GM19025 (cell line): Measurements from ENCODE around the gene RNPS1.
A peak's percentile ranks its signal among the peaks of the same experiment; 100 is the strongest.
"Not testable (repeated sequence)": the region's sequence is repeated elsewhere in the genome, so short reads cannot be mapped to it uniquely, and the experiment has no call there.

Experiments
- ATAC-seq: cut with Tn5 transposase; IDR thresholded peaks from one replicate; pipeline ENCODE4 v1.9.1; 2021; ENCODE audit warnings: mild to moderate bottlenecking, low read depth, moderate library complexity; ENCODE audit not compliant: unreplicated experiment

Gene RNPS1

DNA sequence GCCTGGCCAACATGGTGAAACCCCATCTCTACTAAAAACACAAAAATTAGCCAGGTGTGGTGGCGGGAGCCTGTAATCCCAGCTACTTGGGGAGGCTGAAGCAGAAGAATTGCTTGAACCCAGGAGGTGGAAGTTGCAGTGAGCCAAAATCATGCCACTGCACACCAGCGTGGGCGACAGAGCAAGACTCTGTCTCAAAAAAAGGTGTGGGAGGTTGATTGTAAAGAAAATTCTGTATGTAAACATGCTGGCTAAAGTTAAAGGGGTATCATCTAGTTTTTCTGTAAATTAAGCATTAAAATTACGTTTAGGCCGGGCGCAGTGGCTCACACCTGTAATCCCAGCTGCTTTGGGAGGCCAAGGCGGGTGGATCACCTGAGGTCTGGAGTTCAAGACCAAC, 9.4 kb downstream of the RNPS1 start:
- not testable (repeated sequence) for ATAC-seq

DNA sequence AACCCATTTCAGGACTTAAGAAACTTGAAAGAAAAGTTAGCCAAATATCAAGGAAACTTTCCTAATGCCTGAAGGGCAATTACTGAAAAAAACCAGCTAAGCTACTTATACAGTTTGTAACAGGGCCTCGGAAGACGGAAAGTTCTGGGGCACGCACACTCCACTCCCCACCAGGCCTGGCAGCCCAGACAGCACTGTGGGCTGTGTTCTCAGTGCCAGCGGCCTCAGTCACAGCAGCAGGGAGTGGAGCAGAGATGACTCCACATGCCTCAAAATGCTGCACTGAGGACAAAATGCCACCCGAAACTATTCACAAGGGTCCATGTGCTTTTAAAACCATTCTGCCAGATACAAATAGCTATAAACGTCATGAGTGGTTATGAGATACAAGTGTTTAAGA, 10.2 kb downstream of the RNPS1 start:
- no peak for ATAC-seq

GRCh38 chr16:2256531-2257140, 11.3 kb downstream of the RNPS1 start:
- ATAC-seq, result no peak

DNA sequence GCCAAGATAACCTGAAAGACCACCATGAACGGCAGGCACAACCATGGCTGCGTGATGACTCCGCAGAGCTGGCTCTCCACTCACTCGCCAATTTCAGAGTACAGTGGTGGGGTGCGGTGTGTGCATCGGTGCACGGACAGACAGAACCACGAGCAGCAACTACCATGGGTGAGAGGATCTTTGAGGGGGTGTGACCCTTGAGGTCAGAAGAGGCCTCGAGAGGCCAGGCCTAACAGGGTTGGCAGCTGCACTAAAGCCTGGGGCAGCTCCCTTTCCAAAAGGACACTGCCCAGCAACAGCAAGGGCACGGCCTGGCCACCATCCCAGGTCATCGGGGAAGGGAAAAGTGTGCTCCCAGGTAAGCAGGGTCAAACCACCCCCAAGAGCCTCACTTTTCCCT, 14.6 kb downstream of the RNPS1 start:
- ATAC-seq, result no peak

DNA sequence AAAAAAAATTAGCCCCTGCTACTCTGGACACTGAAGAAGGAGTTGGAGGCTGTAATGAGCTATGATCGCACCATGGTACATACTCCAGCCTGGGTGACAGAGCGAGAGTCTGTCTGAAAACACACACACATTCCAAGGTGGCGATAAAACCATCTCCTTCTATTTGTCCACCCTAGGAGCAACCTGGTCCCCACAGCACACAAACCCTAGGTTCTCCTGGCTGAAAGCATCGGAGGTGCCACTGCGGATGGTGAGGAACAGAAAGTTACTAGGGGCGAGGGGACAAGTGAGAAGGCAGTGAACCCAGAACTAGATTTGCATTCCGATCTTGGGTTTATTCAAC, 15.1 kb downstream of the RNPS1 start:
- ATAC-seq, result no peak

DNA sequence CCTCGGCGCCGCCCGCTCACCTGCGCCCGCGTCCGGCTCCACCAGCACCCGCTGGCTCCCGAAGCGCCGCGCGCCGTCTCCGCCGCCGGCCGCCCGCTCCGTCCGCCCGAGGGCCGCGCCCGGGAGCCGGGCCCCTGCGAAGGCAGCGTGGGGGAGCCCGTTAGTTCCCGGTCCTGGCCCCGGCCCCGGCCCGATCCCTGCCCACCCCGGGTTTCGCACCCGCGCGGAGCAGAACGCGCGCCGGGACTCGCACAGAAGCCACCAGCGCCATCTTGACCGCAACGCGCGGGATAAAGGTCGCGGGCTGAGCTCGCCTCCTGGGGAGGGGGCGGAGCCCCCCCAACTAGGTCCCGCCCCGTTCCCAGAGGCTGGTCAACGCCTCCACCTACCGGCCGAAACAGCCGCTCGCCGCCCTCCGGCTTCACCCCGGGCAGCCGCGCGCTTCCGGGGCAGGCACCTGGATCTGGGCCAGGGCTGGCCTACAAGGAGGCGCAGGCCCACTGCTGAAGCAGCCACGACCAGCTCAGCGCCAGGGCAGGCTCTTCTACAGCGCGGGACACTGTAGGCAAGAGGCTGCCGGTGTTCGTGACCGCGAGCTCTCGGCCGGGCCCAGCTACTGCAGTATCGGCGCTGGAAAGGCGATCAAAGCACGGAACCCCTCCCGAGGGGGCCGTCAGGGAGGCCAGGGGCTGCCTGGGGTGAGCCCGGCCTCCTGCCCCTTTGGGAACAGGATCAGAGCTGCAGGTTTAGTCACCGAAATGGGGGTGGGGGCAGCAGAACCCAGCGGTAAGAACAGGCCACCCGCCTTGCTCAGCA, 16.4 kb downstream of the RNPS1 start, which contains the start of gene ECI1:
Gene ECI1, minus strand, starts transcription at position 292 of the 816 bp plus-strand sequence. Its CDS starts 21 bp downstream, at position 271.
- peak; percentile 85 for ATAC-seq

DNA sequence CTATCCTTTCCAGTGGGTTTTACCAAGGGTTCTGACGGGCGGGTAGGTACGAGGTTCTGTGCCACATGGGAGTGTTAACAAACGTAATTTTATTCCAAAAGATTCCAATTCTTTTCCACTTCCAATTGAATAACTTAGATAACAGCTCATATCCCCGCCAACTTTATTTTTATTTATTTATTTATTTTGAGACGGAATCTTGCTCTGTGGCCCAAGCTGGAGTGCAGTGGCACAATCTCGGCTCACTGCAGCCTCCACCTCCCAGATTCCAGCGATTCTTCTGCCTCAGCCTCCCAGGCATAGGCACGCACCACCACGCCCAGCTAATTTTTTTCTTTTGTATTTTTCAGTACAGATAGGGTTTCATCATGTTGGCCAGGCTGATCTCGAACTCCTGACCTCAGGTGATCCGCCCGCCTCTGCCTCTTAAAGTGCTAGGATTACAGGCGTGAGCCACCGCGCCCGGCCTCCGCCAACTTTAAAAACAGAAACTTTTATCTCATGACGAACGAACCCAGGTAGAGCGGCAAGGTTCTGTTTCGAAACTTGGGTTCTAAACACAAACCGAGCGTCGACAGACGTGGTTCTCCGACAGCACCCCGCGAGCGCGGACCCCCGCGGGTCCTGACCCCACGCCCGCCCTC, 17.2 kb downstream of the RNPS1 start:
- peak; percentile 1 for ATAC-seq

GRCh38 chr16:2246301-2246885, 21.5 kb downstream of the RNPS1 start:
- ATAC-seq, result no peak

GRCh38 chr16:2244926-2245795, 22.8 kb downstream of the RNPS1 start:
- ATAC-seq, result no peak

DNA sequence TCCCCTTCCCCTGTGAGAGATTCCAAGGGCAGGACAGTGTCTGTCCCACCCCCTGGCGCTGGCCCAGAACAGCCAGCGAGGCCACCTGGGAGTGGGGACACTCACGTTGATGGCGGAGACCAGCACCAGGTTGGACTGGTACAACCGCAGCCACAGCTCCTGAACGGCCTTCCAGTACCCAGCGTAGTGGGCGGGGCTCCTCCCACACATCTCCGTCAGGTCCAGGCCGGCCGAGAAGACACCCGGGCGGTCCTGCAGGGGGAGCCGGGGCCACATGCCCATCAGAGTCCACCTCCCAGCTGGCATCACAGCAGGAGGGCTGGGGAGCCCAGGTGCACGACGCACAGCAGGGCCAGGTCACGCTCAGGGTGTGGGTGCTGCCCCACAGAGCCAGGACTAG, 23.6 kb downstream of the RNPS1 start:
- ATAC-seq, result no peak

DNA sequence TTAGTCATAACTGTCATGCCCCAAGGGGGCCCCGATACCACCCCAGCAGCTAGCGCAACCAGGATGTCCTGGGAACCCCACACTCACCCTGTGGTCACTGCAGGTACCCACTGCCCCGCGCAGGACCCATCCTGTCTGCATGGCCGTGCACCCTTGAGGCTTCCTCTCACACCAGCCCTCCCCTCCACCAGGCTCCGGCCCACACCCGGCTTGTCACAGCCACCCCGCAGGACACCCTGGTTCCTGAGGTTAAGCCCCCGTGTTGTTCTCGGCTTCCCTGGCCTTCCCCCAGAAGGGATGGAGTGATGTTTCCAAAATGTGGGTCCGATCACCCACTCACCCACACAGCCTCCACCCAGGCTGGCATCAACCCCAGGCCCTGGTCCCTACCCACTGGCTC, 24.1 kb downstream of the RNPS1 start:
- ATAC-seq, result no peak

- no peak for ATAC-seq
Measured at GRCh38 chr16:2243031-2243528, 24.8 kb downstream of the RNPS1 start.

DNA sequence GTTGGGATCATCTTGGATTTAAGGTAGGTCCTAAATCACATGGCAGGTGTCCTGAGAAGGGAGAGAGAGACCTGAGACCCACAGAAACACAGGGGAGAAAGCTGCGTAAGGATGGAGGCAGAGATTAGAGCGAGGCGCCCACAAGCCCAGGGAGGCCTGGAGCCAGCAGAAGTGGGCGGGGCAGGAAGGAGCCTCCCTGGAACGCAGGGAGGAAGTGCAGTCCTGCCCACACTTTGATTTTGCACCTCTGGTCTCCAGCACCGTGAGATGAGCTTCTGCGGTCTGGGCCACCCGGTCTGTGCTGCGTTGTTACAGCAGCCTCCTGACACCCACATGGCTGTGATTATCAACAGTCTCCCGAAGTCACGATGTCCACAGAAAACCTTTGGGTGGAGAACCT, 25.3 kb downstream of the RNPS1 start:
- no peak for ATAC-seq

DNA sequence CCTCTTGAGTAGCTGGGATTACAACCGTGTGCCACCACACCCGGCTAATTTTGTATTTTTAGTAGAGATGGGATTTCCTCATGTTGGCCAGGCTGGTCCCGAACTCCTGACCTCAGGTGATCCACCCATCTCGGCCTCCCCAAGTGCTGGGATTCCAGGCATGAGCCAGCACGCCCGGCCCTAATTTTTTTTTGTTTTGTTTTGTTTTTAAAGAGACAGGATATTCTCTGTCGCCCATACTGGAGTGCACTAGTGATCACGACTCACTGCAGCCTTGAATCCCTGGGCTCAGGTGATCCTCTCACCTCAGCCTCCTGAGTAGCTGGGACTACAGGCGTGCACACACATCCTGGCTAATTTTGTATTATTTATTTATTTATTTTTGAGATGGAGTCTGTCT, 27.6 kb downstream of the RNPS1 start:
- not testable (repeated sequence) for ATAC-seq

DNA sequence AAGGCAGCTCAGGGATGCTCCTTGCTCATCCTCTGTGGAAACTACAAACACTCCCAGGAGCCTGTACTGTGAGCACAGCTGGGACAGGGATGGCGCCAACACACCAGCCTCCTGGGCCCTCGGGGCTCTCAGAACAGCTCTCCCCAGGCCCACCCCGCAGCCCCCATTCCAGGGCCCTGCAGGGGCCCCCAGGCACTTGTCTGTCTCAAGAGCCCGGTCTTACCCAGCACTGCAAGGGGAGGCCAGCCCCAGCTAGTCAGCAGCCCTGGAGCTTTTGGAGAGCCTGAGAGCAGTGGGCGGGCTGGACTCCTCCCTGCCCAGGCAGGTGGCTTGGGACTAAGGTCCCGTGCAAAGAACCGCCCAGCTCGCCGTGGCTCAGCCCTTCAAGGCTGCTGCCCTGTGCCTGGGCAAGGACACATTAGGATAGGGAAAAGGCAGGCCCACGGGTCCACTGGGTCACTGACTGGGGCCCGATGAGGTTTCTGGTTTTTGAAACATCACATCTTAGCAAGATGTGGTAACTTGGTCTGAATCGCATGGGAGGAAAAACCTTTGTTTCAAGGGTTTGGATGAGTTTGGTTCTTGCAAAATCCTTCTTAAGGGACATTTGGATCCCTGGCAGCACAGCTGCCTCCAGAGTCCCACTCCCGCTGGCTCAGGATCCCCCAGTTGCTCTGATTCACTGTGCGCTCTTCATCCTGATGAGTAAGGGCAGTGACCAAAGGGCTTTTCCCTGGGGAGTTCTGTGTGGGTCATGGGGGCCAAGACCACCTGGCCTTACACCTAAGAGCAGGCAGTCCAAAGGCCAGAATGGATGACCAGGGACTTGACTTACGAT, 28.9 kb downstream of the RNPS1 start:
- no peak for ATAC-seq

GRCh38 chr16:2238150-2238837, 29.6 kb downstream of the RNPS1 start:
- ATAC-seq, result no peak

DNA sequence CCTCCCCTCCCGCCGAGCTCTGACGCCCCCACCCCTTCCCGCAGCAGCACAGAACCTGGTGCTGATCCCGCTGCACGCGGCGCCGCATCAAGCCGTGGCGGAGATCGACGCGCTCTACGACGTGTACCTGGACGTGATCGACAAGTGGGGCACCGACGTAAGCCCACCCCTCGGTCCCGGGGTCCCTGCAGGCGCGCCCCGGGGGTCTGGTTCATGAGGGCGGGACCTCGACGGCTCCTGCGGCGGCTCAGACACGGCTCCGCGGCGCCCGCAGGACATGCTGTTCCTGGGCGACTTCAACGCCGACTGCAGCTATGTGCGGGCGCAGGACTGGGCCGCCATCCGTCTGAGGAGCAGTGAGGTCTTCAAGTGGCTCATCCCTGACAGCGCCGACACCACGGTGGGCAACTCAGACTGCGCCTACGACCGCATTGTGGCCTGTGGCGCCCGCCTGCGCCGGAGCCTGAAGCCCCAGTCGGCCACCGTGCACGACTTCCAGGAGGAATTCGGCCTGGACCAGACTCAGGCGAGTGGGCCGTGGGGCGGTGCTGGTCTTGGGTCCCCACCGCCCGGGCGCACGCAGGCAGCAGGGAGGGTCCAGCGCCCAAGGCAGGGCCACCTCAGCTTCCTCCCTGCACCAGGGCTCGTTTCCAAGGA, 30.3 kb downstream of the RNPS1 start:
- ATAC-seq, result no peak

- ATAC-seq, result no peak
Measured at GRCh38 chr16:2237102-2237482, 30.8 kb downstream of the RNPS1 start.
